ENCODE data around the gene PALM. TPM values are rescaled to one million over a fixed set of nuclear protein-coding genes. Genes with fewer than 3 reads are reported as not detected.

The PALM gene
- total and polyA plus RNA-seq, 9 of the 15 experiments (the other 6 are each of a cell fraction or from before 2014, with no cell fraction given) = 0.04 to 6.6 (median 1.7) TPM

DNA sequence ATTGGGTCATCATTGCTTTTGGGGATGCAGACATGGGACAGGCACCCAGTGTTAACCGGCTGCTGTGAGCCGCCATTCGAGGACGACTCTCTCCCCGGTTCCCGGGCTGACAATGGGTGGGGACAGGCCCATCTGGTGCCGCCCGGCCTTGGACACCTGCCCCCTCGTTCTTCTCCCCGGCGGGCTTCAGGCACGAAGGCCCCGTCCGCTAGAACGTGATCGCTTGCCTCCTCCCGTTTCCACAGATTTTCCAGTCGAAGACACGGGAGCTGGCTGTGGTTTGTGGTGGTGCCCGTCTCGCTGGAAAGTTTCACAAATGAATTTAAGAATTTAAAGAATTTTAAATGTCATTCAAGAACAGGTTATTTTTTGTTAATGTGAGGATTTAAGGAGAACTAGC, 2.0 kb downstream of the PALM start:
- TF ChIP-seq, protein P1, sequence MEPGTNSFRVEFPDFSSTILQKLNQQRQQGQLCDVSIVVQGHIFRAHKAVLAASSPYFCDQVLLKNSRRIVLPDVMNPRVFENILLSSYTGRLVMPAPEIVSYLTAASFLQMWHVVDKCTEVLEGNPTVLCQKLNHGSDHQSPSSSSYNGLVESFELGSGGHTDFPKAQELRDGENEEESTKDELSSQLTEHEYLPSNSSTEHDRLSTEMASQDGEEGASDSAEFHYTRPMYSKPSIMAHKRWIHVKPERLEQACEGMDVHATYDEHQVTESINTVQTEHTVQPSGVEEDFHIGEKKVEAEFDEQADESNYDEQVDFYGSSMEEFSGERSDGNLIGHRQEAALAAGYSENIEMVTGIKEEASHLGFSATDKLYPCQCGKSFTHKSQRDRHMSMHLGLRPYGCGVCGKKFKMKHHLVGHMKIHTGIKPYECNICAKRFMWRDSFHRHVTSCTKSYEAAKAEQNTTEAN (CRISPR knock-in tag; IDR thresholded peaks at IDR 0.05) = no peak
- TF ChIP-seq, protein P2, sequence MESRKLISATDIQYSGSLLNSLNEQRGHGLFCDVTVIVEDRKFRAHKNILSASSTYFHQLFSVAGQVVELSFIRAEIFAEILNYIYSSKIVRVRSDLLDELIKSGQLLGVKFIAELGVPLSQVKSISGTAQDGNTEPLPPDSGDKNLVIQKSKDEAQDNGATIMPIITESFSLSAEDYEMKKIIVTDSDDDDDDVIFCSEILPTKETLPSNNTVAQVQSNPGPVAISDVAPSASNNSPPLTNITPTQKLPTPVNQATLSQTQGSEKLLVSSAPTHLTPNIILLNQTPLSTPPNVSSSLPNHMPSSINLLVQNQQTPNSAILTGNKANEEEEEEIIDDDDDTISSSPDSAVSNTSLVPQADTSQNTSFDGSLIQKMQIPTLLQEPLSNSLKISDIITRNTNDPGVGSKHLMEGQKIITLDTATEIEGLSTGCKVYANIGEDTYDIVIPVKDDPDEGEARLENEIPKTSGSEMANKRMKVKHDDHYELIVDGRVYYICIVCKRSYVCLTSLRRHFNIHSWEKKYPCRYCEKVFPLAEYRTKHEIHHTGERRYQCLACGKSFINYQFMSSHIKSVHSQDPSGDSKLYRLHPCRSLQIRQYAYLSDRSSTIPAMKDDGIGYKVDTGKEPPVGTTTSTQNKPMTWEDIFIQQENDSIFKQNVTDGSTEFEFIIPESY (CRISPR knock-in tag; IDR thresholded peaks at IDR 0.05) = peak; percentile 61; the same call in 1 of the 2 replicates
- intact Hi-C loops (cut with micrococcal nuclease) = no loop called here
- Histone ChIP-seq H3K36me3 (ENCODE audit: control insufficient read depth, insufficient read depth, low read length) (no peaks in the 10 kb centered on the region), H3K9me1 (ENCODE audit: control insufficient read depth, insufficient read depth, low read length) (no peaks in the 10 kb centered on the region), H3K4me3 (no peak overlapping the region), H3K9me3 (replicated peaks; ENCODE audit: control insufficient read depth, insufficient read depth, low read depth, low read length) (peaks cover 1% of the 10 kb centered on the region; the same call in 1 of the 2 replicates), H3K79me2 (ENCODE audit: control insufficient read depth, insufficient read depth, low read length) (no peaks in the 10 kb centered on the region), H4K20me1 (replicated peaks; ENCODE audit: control insufficient read depth, insufficient read depth, low read length) (no peaks in the 10 kb centered on the region), H2AFZ (ENCODE audit: low read depth, low read length) (no peak overlapping the region), H3K4me2 (ENCODE audit: insufficient read depth, low read length) (no peak overlapping the region), H3K27ac (ENCODE audit: extremely low read depth, low read depth, low read length) (no peak overlapping the region), H3K9ac (ENCODE audit: insufficient read depth in 1 of 2, low read depth in 2 of 2, low read length in 2 of 2) (no peak overlapping the region), H3K27me3 (ENCODE audit: control insufficient read depth in 2 of 2, insufficient read depth in 2 of 2, low read length in 2 of 2) (no peaks in the 10 kb centered on the region), H3K4me1 (replicated peaks in 1 of 2; ENCODE audit: control insufficient read depth in 2 of 2, insufficient read depth in 2 of 2, low read length in 2 of 2) (peaks cover 5 to 27% of the 10 kb centered on the region in 2 experiments; a peak in 3 of 5 replicates)
- CTCF ChIA-PET (ENCODE audit: low intra/inter-chr PET ratio) = no interaction called here
- DNase-seq (ENCODE audit: extremely low read depth in 1 of 4, low spot score in 3 of 4) (no peak), FAIRE-seq (no peak), ATAC-seq (no peak)
- in situ Hi-C loops (cut with MboI) = no loop called here
- 71% methylated on average over 18 of the region's 21 CpGs for WGBS (ENCODE audit: insufficient coverage, low coverage, missing lambda C conversion rate)
- no TSS peak for BruUV-seq (replicated peaks)
- POLR2A ChIA-PET = no interaction called here

All from K562 (cell line).